ENCODE data around the gene TBX5. TPM values are rescaled to one million over a fixed set of nuclear protein-coding genes. Genes with fewer than 3 reads are reported as not detected.

The TBX5 gene
- total and polyA plus RNA-seq, 2 donors (not counting 1 experiment from before 2014, with no cell fraction given), result not detected

DNA sequence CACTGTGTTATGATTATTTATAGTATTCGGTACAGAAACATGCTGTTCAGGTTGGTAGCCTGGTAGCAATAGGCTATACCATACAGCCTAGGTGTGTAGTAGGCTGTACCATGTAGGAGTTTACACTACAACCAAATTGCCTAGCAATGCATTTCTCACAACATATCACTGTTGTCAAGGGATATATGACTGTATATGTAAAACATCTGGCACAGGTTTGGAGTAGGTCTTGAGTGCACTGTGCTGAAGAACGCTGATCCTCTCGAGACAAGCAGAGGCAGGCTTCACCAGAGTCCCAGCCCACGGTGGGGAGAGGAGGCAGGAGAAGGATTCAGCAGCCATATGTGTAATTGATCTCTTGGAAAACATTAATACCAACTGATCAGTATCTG lies 15.0 kb upstream of the TBX5 start:
- H3K4me2 ChIP-seq (replicated peaks; ENCODE audit: low read depth, low read length, poor library complexity, severe bottlenecking), result no peak overlapping the region
- H3K79me2 ChIP-seq (ENCODE audit: control insufficient read depth, insufficient read depth, low read length), result no peaks in the 10 kb centered on the region
- no peak overlapping the region for H3K4me3 ChIP-seq (ENCODE audit: control extremely low read depth in 1 of 5, extremely low read depth in 1 of 5, insufficient read depth in 1 of 5, low read depth in 2 of 5, low read length in 4 of 5)
- 89% methylated on average over 3 of the region's 4 CpGs for WGBS (ENCODE audit: insufficient coverage)
- H3K9ac ChIP-seq (ENCODE audit: low read length), result no peak overlapping the region
- H3K4me1 Mint-ChIP-seq, result no peaks in the 10 kb centered on the region
- no peaks in the 10 kb centered on the region for H3K4me1 ChIP-seq (ENCODE audit: control insufficient read depth in 2 of 2, insufficient read depth in 2 of 2, low read length in 2 of 2)
- no peaks in the 10 kb centered on the region for H4K20me1 ChIP-seq (ENCODE audit: control insufficient read depth, insufficient read depth, low read length, poor library complexity, severe bottlenecking)
- H3K9me3 ChIP-seq (ENCODE audit: control extremely low read depth in 1 of 3, control insufficient read depth in 2 of 3, insufficient read depth in 1 of 3, low read length in 2 of 3), result peaks cover 0 to 9% (median 1%) of the 10 kb centered on the region in 3 donors
- ChIA-PET POLR2A (no interaction called here), CTCF (no interaction called here)
- H3K27me3 Mint-ChIP-seq, result peaks cover 60% of the 10 kb centered on the region
- TF ChIP-seq EZH2 (IDR thresholded peaks at IDR 0.05; ENCODE audit: borderline replicate concordance, insufficient read depth, low read depth, low read length, poor library complexity, severe bottlenecking), result no peak
- TF ChIP-seq, protein P1, sequence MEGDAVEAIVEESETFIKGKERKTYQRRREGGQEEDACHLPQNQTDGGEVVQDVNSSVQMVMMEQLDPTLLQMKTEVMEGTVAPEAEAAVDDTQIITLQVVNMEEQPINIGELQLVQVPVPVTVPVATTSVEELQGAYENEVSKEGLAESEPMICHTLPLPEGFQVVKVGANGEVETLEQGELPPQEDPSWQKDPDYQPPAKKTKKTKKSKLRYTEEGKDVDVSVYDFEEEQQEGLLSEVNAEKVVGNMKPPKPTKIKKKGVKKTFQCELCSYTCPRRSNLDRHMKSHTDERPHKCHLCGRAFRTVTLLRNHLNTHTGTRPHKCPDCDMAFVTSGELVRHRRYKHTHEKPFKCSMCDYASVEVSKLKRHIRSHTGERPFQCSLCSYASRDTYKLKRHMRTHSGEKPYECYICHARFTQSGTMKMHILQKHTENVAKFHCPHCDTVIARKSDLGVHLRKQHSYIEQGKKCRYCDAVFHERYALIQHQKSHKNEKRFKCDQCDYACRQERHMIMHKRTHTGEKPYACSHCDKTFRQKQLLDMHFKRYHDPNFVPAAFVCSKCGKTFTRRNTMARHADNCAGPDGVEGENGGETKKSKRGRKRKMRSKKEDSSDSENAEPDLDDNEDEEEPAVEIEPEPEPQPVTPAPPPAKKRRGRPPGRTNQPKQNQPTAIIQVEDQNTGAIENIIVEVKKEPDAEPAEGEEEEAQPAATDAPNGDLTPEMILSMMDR (IDR thresholded peaks at IDR 0.05), result no peak
- H3K9me3 Mint-ChIP-seq (ENCODE audit: insufficient read depth), result no peaks in the 10 kb centered on the region
- DNase-seq (no peak), ATAC-seq (ENCODE audit: low read depth) (no peak)
- no peak overlapping the region for H3K4me3 Mint-ChIP-seq
- H2AFZ ChIP-seq (ENCODE audit: insufficient read depth, low read depth, low read length, poor library complexity, severe bottlenecking), result no peak overlapping the region
- no peaks in the 10 kb centered on the region for H3K36me3 ChIP-seq (replicated peaks in 1 of 2; ENCODE audit: control extremely low read depth in 1 of 2, control insufficient read depth in 1 of 2, extremely low read depth in 1 of 2, insufficient read depth in 2 of 2, low read length in 1 of 2)
- H3K27ac ChIP-seq (ENCODE audit: low read length in 2 of 2), result no peak overlapping the region
- H3K27me3 ChIP-seq (replicated peaks in 1 of 4; ENCODE audit: control extremely low read depth in 1 of 4, control insufficient read depth in 3 of 4, insufficient read depth in 4 of 4, low read length in 3 of 4), result peaks cover 0 to 29% (median 6%) of the 10 kb centered on the region in 4 experiments
- H3K27ac Mint-ChIP-seq, result no peak overlapping the region
- intact Hi-C loops (cut with micrococcal nuclease), result no loop called here

DNA sequence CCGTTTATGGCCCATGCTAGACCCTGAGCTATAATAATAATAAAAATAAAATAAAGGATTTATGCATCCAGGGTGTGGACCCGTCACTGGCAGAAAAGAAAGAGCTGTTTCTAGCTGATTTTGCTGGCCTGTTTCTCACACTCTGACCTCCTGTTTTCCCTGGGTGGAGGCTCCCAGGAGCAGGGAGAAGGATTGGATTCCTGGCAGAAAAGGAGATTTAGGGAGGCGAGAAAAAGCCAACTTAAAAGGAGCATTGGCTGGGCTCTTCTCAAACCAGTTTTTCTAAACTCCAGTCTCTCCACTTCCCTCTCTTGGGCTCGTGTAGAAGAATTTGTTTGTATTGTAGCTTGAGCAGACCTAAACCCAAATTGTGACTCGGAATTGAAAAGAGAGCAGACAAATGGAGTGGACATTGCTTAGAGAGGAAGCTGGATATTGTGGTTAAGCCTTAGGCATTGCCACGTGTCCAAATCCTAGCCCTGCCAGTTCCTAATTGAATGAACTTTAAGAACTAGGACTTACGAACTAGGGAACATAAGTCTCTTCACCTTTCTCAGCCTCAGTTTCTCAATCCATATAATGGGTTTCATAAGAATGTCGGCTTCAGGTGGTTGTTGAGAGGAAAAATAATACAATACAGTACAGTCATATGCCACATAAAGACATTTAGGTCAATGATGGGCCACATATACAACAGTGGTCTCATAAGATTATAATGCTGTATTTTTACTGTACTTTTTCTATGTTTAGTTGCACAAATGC lies 14.4 kb upstream of the TBX5 start:
- ChIA-PET CTCF (no interaction called here), POLR2A (no interaction called here)
- H3K4me2 ChIP-seq (replicated peaks; ENCODE audit: low read depth, low read length, poor library complexity, severe bottlenecking), result no peak overlapping the region
- H3K4me3 Mint-ChIP-seq, result no peak overlapping the region
- H3K27ac Mint-ChIP-seq, result no peak overlapping the region
- peaks cover 0 to 35% (median 6%) of the 10 kb centered on the region in 4 experiments for H3K27me3 ChIP-seq (replicated peaks in 1 of 4; ENCODE audit: control extremely low read depth in 1 of 4, control insufficient read depth in 3 of 4, insufficient read depth in 4 of 4, low read length in 3 of 4)
- H4K20me1 ChIP-seq (ENCODE audit: control insufficient read depth, insufficient read depth, low read length, poor library complexity, severe bottlenecking), result no peaks in the 10 kb centered on the region
- H3K9me3 Mint-ChIP-seq (ENCODE audit: insufficient read depth), result no peaks in the 10 kb centered on the region
- WGBS (ENCODE audit: insufficient coverage), result 49% methylated on average over 2 of the region's 8 CpGs
- H3K9ac ChIP-seq (ENCODE audit: low read length), result no peak overlapping the region
- DNase-seq, result no peak
- H2AFZ ChIP-seq (ENCODE audit: insufficient read depth, low read depth, low read length, poor library complexity, severe bottlenecking), result no peak overlapping the region
- H3K36me3 ChIP-seq (replicated peaks in 1 of 2; ENCODE audit: control extremely low read depth in 1 of 2, control insufficient read depth in 1 of 2, extremely low read depth in 1 of 2, insufficient read depth in 2 of 2, low read length in 1 of 2), result no peaks in the 10 kb centered on the region
- no peaks in the 10 kb centered on the region for H3K79me2 ChIP-seq (ENCODE audit: control insufficient read depth, insufficient read depth, low read length)
- H3K4me1 ChIP-seq (ENCODE audit: control insufficient read depth in 2 of 2, insufficient read depth in 2 of 2, low read length in 2 of 2), result no peaks in the 10 kb centered on the region
- peaks cover 60% of the 10 kb centered on the region for H3K27me3 Mint-ChIP-seq
- peaks cover 0 to 13% (median 1%) of the 10 kb centered on the region in 3 donors for H3K9me3 ChIP-seq (ENCODE audit: control extremely low read depth in 1 of 3, control insufficient read depth in 2 of 3, insufficient read depth in 1 of 3, low read length in 2 of 3)
- no peak overlapping the region for H3K4me3 ChIP-seq (ENCODE audit: control extremely low read depth in 1 of 5, extremely low read depth in 1 of 5, insufficient read depth in 1 of 5, low read depth in 2 of 5, low read length in 4 of 5)
- H3K4me1 Mint-ChIP-seq, result no peaks in the 10 kb centered on the region
- TF ChIP-seq, protein P1 (IDR thresholded peaks at IDR 0.05), result no peak
- no peak for TF ChIP-seq EZH2 (IDR thresholded peaks at IDR 0.05; ENCODE audit: borderline replicate concordance, insufficient read depth, low read depth, low read length, poor library complexity, severe bottlenecking)
- ATAC-seq (ENCODE audit: low read depth), result no peak
- no peak overlapping the region for H3K27ac ChIP-seq (ENCODE audit: low read length in 2 of 2)
- intact Hi-C loops (cut with micrococcal nuclease), result no loop called here

All from B cell (primary cell).